H1 (cell line): ENCODE data around the gene SVOPL. TPM values are rescaled to one million over a fixed set of nuclear protein-coding genes. Genes with fewer than 3 reads are reported as not detected.

Experiments
- CHD2 ChIP-seq: IDR thresholded peaks from 2 replicates; pipeline ENCODE4 v1.6.1; 2012; ENCODE audit warnings: low read length, improper control_type of control experiment
- EP300 ChIP-seq, 2 experiments: IDR thresholded peaks; 1 replicate in 1 of 2; 2 replicates in 1 of 2; pipeline ENCODE4 v1.6.1; 2011 to 2012; ENCODE audit warnings: low read depth in 2 of 2, low read length in 2 of 2, mild to moderate bottlenecking in 2 of 2, borderline replicate concordance in 1 of 2, inconsistent platforms in 1 of 2, moderate library complexity in 1 of 2
- GABPA ChIP-seq: IDR thresholded peaks from 2 replicates; pipeline ENCODE4 v1.6.1; 2011; ENCODE audit warnings: mild to moderate bottlenecking, low read length, moderate library complexity, borderline replicate concordance; ENCODE audit not compliant: insufficient read depth
- POLR2AphosphoS5 ChIP-seq: IDR thresholded peaks from 2 replicates; pipeline ENCODE4 v1.6.1; 2011; ENCODE audit warnings: low read depth, low read length
- SIX5 ChIP-seq: IDR thresholded peaks from 2 replicates; pipeline ENCODE4 v1.6.1; 2011; ENCODE audit warnings: mild to moderate bottlenecking, low read depth, low read length
- SP1 ChIP-seq: IDR thresholded peaks from 2 replicates; pipeline ENCODE4 v1.6.1; 2011; ENCODE audit warnings: low read depth, low read length
- SP2 ChIP-seq: IDR thresholded peaks from 2 replicates; pipeline ENCODE4 v1.6.1; 2012; ENCODE audit warnings: mild to moderate bottlenecking, low read length, inconsistent platforms
- SP4 ChIP-seq: IDR thresholded peaks from 2 replicates; pipeline ENCODE4 v1.6.1; 2012; ENCODE audit warnings: low read length, inconsistent platforms
- polyA plus RNA-seq, 7 experiments: library from polyadenylated mRNA; depleted of rRNA in 3 of 7; stranded (reverse) in 5 of 7; unstranded in 2 of 7; fragments of >200 nt in 5 of 7; fragments of 200-250 nt in 2 of 7; gene quantifications; 1 replicate in 5 of 7; 2 replicates in 1 of 7; 4 replicates in 1 of 7; pipeline versions ENCODE4 v1.2.1 to v1.2.3, GENCODE V29; 2011 to 2013; ENCODE audit warnings: missing spikeins in 2 of 7, mixed read lengths in 2 of 7
- total RNA-seq: library from RNA; stranded (reverse); fragmentation: NEBNext Ultra II Directional; extraction: Animal tissue kit (Norgen Biotek cat#: 25700); gene quantifications from 2 replicates; pipeline ENCODE4 v1.2.1, GENCODE V29; 2021

The SVOPL gene
- total and polyA plus RNA-seq, 2 of the 8 experiments (the other 6 are each of a cell fraction or from before 2014, with no cell fraction given): 1.1 to 1.4 TPM

DNA sequence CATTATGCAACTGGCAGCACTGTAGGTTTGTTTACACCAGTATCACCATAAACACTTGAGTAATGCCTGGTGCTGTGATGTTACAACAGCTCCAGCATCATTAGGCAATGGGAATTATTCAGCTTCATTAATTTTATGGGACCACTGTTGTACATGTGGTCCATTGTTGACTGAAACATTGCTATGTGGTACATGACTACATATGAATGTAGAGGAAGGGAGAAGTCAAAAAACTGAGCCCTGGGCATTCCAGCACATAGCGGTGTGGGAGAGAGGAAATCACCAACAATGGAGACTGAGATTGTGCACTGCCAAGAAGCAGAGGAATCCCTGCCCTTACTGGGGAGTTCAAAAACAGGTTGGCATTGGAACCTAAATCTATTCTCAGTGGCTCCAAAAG is 152.1 kb downstream of the SVOPL start (continued):
- TF ChIP-seq EP300 (IDR thresholded peaks at IDR 0.05; ENCODE audit: borderline replicate concordance in 1 of 2, low read depth in 2 of 2, low read length in 2 of 2): no peak
- TF ChIP-seq SP4: no peak
- no peak for TF ChIP-seq GABPA
- no peak for TF ChIP-seq SP2
- TF ChIP-seq SIX5: no peak
- no peak for TF ChIP-seq POLR2AphosphoS5
- TF ChIP-seq SP1: no peak
- no peak for TF ChIP-seq CHD2
